ENCODE measurements around the gene PCLO. TPM values are rescaled to one million over a fixed set of nuclear protein-coding genes. Genes with fewer than 3 reads are reported as not detected.

PCLO gene
- total and polyA plus RNA-seq, 2 of the 4 experiments (the other 2 are of a cell fraction), result under 0.01 to 0.05 TPM

DNA sequence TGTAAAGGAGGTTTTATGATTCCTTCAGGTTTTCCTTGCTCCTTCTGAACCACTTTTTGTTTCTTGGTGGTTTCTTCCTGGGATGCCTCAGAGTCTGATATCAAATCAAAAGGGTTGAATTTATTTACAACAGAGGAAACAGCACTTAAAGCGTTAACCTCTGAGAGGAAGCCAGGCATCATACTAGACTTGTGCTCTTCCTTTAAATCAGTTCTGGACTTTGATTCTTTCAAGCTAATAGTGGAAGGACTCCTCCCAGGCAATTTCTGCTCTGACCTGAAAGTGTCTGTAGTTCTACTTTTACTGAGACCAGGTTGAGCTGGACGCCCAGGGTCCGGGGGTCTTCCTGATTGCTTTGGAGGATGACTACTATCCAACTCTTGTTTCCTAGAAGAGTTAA is 6.7 kb downstream of the PCLO start:
- WGBS, 2 experiments (ENCODE audit: extremely low coverage in 2 of 2, insufficient read length in 1 of 2), result no CpG with 5 or more reads among the region's 3 CpGs
- no peak overlapping the region for H2AFZ ChIP-seq (replicated peaks; ENCODE audit: low read length, poor library complexity)
- BruUV-seq (replicated peaks), result no TSS peak
- H3K36me3 ChIP-seq (ENCODE audit: control insufficient read depth, insufficient read depth, low read length), result no peaks in the 10 kb centered on the region
- no peaks in the 10 kb centered on the region for H4K20me1 ChIP-seq (ENCODE audit: insufficient read depth, low read length)
- in situ Hi-C loops (cut with MboI; ENCODE audit: low sequenced_read_pairs), result no loop called here
- POLR2A ChIA-PET (ENCODE audit: unreplicated experiment), result no interaction called here
- H3K14ac ChIP-seq (replicated peaks; ENCODE audit: low read depth, low read length), result no peak overlapping the region
- H4K91ac ChIP-seq (ENCODE audit: insufficient read depth, low read depth, low read length), result no peak overlapping the region
- DNase-seq (no peak), ATAC-seq (ENCODE audit: low read depth) (no peak)
- no peaks in the 10 kb centered on the region for H3K9me1 ChIP-seq (ENCODE audit: insufficient read depth, low read length)
- H3K9ac ChIP-seq (ENCODE audit: low read depth, low read length), result no peak overlapping the region
- no peak overlapping the region for H2AK5ac ChIP-seq (ENCODE audit: low read depth, low read length)
- TF ChIP-seq FOS (IDR thresholded peaks at IDR 0.05; ENCODE audit: low read depth, low read length) (no peak), NFE2L2 (IDR thresholded peaks at IDR 0.05; ENCODE audit: low read depth, low read length) (no peak), CHD1 (IDR thresholded peaks at IDR 0.05; ENCODE audit: low read depth, low read length) (no peak)
- H3K4me3 ChIP-seq (ENCODE audit: insufficient read depth, low read depth, low read length), result no peak overlapping the region
- H2BK15ac ChIP-seq (ENCODE audit: low read depth, low read length), result no peak overlapping the region
- dilution Hi-C loops (cut with HindIII; ENCODE audit: low sequenced_read_pairs, unreplicated experiment), result no loop called here
- no peak overlapping the region for H3K18ac ChIP-seq (ENCODE audit: low read depth, low read length)
- no peak overlapping the region for H2AK9ac ChIP-seq (replicated peaks; ENCODE audit: low read depth, low read length, poor library complexity)
- H4K8ac ChIP-seq (ENCODE audit: low read depth in 2 of 2, low read length in 2 of 2), result no peak overlapping the region
- no peak overlapping the region for H4K5ac ChIP-seq (ENCODE audit: low read depth, low read length)
- H3K4me1 ChIP-seq (ENCODE audit: control insufficient read depth, insufficient read depth, low read length), result no peaks in the 10 kb centered on the region
- H3K27me3 ChIP-seq (ENCODE audit: control insufficient read depth, insufficient read depth, low read length), result no peaks in the 10 kb centered on the region
- H2BK20ac ChIP-seq (ENCODE audit: low read depth, low read length), result no peak overlapping the region
- no peaks in the 10 kb centered on the region for H3K79me1 ChIP-seq (ENCODE audit: low read depth in 1 of 2, low read length in 2 of 2)
- H3K56ac ChIP-seq (ENCODE audit: extremely low read depth, insufficient read depth, low read length), result no peak overlapping the region
- no peak overlapping the region for H3K4ac ChIP-seq (ENCODE audit: low read depth, low read length)
- CTCF ChIA-PET, result no interaction called here
- H3K23ac ChIP-seq (ENCODE audit: low read depth, low read length), result no peak overlapping the region
- intact Hi-C loops (cut with micrococcal nuclease), result no loop called here
- H2BK5ac ChIP-seq (ENCODE audit: low read depth, low read length, poor library complexity, severe bottlenecking), result no peak overlapping the region
- H2BK120ac ChIP-seq (ENCODE audit: low read depth, low read length), result no peak overlapping the region
- no peaks in the 10 kb centered on the region for H3K9me3 ChIP-seq (ENCODE audit: control insufficient read depth, insufficient read depth, low read length)
- no peak overlapping the region for H3K27ac ChIP-seq (ENCODE audit: insufficient read depth, low read length)
- H3K4me2 ChIP-seq (ENCODE audit: low read depth, low read length), result no peak overlapping the region
